Peyer's patch (tissue), 4 donors: ENCODE measurements around the gene AKTIP.

Source experiments
- POLR2A ChIP-seq, 2 donors: fragments of 450-650 bp; IDR thresholded peaks; one replicate each; pipeline ENCODE4 v1.5.1; 2017; ENCODE audit warnings: antibody characterized with exemption in 2 of 2, mild to moderate bottlenecking in 2 of 2, moderate library complexity in 2 of 2
- TF ChIP-seq, protein P1 (sequence below), 6 experiments: fragments of 450-650 bp in 4 of 6; fragments of 200-600 bp in 2 of 6; sonication (generic) in 1 of 6; IDR thresholded peaks; one replicate each; pipeline ENCODE4 v1.5.1; 2017 to 2019; ENCODE audit warnings: antibody characterized with exemption in 6 of 6, mild to moderate bottlenecking in 3 of 6, moderate library complexity in 1 of 6

DNA sequence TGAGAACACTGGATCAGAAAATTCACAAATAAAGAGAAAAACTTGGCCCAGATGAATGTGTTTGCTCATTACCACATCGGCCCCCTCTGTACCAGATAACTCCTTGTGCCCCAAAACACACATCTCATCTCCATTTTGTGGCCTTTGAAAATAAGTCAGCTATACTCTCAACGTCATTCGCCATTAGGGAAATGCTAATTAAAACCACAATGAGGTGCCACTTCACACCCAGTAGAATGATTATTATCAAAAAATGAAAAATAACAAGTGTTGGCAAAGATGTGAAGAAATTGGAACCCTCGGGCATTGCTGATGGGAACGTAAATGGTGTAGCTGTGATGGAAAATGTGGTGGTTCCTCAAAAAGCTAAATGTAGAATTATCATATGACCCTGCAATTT, 34.6 kb upstream of the AKTIP start:
- TF ChIP-seq, protein P1, sequence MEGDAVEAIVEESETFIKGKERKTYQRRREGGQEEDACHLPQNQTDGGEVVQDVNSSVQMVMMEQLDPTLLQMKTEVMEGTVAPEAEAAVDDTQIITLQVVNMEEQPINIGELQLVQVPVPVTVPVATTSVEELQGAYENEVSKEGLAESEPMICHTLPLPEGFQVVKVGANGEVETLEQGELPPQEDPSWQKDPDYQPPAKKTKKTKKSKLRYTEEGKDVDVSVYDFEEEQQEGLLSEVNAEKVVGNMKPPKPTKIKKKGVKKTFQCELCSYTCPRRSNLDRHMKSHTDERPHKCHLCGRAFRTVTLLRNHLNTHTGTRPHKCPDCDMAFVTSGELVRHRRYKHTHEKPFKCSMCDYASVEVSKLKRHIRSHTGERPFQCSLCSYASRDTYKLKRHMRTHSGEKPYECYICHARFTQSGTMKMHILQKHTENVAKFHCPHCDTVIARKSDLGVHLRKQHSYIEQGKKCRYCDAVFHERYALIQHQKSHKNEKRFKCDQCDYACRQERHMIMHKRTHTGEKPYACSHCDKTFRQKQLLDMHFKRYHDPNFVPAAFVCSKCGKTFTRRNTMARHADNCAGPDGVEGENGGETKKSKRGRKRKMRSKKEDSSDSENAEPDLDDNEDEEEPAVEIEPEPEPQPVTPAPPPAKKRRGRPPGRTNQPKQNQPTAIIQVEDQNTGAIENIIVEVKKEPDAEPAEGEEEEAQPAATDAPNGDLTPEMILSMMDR (IDR thresholded peaks at IDR 0.05), result no peak
- TF ChIP-seq POLR2A (IDR thresholded peaks at IDR 0.05), result no peak
